GM08714 (cell line): ENCODE data around the gene CRB1.

ENCODE experiments used
- H3K4me3 ChIP-seq: fragments of 200-500 bp; sonication (Bioruptor generic); 2 replicates; pipeline ENCODE4 v1.5.1; 2014; ENCODE audit warnings: mild to moderate bottlenecking, low read length, inconsistent platforms
- ZNF274 ChIP-seq: IDR thresholded peaks from 2 replicates; pipeline ENCODE4 v1.6.1; 2012; ENCODE audit warnings: mild to moderate bottlenecking, low read depth, low read length

Gene CRB1

DNA sequence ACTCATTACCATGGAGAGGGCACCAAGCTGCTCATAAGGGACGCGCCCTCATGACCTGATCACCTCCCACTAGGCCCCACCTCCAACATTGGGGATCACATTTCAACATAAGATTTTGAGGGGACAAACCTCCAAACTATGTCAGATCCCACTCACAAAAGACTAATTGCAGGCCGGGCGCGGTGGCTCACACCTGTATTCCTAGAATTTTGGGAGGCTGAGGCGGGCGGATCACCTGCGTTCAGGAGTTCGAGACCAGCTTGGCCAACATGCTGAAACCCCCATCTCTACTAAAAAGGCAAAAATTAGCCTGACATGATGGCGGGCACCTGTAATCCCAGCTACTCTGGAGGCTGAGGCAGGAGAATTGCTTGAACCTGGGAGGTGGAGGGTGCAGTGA lies 228.7 kb downstream of the CRB1 start:
- no peak overlapping the region for H3K4me3 ChIP-seq
- no peak for TF ChIP-seq ZNF274

DNA sequence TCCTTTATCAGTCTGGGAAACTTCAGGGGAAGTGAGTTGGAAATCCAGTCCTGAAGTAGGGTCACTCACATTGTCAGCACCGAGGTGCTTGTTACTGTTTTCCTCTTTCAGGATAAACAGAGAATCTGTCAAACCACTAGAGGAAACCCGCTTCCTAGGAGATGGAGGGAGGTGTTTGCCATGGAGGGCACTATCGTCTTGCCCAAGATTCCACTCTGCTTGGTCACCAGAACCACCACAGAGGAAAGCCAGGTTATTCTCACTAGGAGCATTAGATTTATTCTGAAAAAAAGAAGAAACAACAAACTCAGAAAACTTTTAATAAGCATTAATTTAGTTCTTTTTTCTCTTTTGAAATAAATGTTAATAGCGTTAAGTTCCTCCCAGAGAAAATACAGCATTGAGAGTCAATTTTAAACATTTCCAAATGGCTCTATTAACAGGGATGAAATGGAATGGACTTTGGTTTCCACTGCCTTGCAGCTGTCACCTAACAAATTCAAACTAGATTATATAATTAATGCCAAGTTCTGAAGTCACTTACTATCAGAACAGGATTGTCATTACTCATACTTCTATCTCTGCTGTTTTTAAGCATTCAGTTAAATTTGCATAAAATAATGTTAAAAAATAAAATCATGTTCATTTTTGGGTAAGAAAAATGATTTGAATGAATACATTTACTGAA lies 242.8 kb downstream of the CRB1 start:
- TF ChIP-seq ZNF274: no peak
- H3K4me3 ChIP-seq: no peak overlapping the region

DNA sequence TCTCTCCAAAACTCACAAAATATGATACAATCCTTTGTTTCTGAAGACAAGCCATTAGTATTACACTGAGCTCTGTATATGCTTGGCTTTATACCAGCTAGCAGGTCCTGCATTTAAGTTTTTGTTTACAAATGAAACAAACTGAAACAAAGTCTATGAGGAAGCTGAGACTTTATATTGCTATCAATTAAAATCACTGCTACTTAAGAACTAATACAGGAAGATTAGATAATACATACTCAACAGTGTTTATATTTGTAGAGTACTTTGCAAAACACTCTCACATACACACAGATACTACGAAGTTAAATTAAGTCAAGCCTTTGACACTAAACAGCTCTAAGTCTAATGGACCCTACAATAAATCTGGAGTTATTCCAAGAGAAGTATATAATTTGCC lies 247.4 kb downstream of the CRB1 start:
- TF ChIP-seq ZNF274: no peak

DNA sequence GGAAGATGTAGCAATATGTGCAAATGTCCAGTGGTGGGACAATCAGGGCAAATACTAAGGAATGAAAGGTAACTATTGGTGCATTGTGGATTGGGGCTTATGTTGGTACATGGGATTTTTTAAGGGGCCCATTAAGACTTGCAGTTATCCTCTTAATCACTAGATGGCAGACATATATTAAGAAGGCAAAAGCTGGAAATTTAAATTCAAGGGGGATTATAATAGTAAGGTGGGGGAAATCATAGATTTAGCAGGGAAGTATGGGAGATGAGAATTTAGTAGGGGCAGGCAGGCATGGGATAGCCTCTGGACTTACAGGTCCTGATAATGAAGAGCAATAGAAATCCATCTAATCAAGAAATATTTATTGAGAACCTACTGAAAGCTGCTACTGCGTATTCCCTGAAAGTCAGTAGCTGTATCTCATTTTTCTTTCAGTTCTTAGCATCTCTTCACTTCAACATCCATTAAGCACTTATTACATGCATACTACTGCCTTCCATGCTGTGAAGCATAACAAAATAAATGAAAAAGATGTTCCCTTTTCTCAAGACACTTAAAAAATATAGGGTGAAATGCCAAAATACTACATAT lies 251.8 kb downstream of the CRB1 start:
- TF ChIP-seq ZNF274: no peak
- H3K4me3 ChIP-seq: no peak overlapping the region

More for the DNA sequence above, 247.4 kb downstream of the CRB1 start:
- H3K4me3 ChIP-seq: no peak overlapping the region

DNA sequence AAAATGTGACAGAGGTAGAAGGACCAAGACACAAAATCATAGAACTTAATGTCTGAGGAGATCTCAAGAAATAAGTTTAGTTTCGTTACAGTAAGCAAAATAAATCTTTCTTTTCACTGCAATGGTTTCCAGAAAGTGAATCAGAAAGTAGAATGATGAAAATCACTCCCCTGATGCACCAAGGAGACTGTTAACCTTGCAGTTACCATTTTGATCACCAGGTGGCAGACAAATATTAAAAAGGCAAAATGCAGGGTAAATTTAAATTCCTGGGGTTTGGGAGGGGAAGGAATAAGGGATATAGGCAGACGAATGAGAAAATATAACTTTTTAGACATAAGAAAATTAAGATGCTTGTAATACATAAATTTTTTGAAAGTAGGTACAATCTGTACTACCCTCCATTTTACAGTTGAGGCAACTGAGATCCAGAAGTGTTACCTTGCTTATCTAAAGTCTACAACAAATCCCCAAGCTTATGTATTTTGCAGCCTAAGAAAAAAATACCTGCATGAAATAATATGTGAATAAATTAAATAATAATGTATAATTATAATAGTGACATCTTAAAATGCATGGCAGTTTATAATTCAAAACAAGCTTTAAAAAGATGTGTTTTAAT lies 253.2 kb downstream of the CRB1 start:
- H3K4me3 ChIP-seq: no peak overlapping the region
- TF ChIP-seq ZNF274: no peak

DNA sequence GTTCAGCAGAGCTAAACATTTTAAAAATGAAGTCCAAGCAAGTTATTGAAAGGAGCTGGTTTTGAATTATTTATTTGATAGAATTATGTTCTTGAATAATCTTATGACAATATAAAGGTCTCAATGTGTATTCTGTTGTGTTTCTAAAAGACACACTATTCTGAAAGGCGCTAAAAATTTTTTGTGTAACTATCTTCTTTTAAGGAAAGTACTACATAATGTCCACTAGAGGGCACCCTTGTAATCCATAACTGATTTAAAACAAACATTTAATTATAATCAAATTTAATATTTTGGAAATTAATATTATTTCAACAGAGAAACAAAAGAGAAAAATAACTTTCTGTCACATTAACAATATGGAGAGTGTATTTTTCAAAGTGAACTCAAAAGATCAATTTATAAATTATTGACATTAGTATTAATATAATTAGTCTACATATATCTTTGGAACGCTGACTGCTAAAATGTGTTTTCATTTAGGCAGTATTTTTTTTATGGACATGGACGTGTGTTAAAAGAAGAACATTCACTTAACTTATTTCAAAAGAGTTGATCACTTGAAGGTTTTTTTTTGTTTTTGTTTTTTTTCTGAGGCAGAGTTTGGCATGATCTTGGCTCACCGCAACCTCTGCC lies 258.8 kb downstream of the CRB1 start:
- no peak overlapping the region for H3K4me3 ChIP-seq

More for the DNA sequence above, 258.8 kb downstream of the CRB1 start:
- no peak for TF ChIP-seq ZNF274
